ENCODE results near the gene FAT3.

Gene FAT3

DNA sequence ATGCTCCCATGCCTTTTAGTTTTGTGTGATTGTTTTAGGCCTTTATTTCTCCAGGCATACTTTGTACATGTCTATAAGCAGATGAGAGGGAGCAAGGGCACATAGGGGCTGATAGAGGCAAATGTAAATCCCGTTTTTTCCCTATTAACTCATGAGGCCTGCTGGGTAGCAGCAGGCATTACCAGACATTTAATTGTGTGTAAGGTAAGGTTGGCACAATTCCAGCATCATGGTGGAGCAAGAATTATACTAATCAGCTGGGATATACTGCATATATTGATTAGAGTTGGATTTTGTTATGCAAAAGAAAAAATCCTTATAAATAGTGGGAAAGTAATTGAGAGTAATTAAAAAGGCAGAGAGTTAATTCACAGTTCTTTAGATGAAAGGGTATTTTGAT, 12.2 kb downstream of the FAT3 start:
- no peaks in the 10 kb centered on the region for H3K27me3 ChIP-seq
- TF ChIP-seq CTCF (IDR thresholded peaks at IDR 0.05) = no peak
- no peak overlapping the region for H3K27ac ChIP-seq
- no peaks in the 10 kb centered on the region for H3K9me3 ChIP-seq
- H3K4me3 ChIP-seq (ENCODE audit: low read depth in 1 of 2, low read length in 1 of 2) = no peak overlapping the region
- H3K4me1 ChIP-seq (ENCODE audit: control insufficient read depth in 1 of 2, insufficient read depth in 1 of 2, low read depth in 1 of 2, low read length in 1 of 2) = no peaks in the 10 kb centered on the region
- H3K36me3 ChIP-seq = no peaks in the 10 kb centered on the region

- H3K36me3 ChIP-seq = no peaks in the 10 kb centered on the region
- H3K27me3 ChIP-seq = no peaks in the 10 kb centered on the region
- H3K4me3 ChIP-seq (ENCODE audit: low read depth in 1 of 2, low read length in 1 of 2) = no peak overlapping the region
- H3K4me1 ChIP-seq (ENCODE audit: control insufficient read depth in 1 of 2, insufficient read depth in 1 of 2, low read depth in 1 of 2, low read length in 1 of 2) = no peaks in the 10 kb centered on the region
- no peak for TF ChIP-seq CTCF (IDR thresholded peaks at IDR 0.05)
- no peak overlapping the region for H3K27ac ChIP-seq
- H3K9me3 ChIP-seq = no peaks in the 10 kb centered on the region
These were observed 16.3 kb downstream of the FAT3 start for GRCh38 chr11:92240916-92241315.

DNA sequence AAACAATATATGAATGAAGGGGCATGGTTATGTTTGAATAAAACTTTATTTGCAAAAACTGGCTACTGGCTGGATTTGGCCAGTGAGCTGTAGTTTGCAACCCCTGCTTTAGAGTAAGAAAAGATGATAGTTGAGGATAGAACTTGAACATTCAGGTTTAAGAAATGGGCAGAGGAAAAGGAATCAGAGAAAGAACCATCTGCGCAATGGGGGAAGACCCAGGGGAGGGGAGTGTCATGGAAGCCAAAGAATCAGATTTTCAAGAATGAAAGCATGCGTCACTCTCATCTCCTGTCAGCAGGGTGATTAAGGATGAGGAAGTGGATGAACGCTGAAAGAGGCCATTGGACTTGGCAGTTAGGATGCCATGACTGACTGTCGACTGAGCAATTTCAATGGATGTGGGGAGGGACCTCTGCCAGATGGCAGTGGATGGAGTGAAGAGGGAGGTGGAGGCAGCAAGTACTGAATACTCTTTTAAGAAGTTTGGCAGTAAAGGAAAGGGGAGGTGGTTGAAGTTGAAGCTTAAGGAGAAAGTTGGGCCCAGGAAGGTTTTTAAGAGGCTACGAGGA, 21.2 kb downstream of the FAT3 start:
- Histone ChIP-seq H3K9me3 (no peaks in the 10 kb centered on the region), H3K27ac (no peak overlapping the region), H3K4me1 (ENCODE audit: control insufficient read depth in 1 of 2, insufficient read depth in 1 of 2, low read depth in 1 of 2, low read length in 1 of 2) (no peaks in the 10 kb centered on the region), H3K36me3 (no peaks in the 10 kb centered on the region), H3K27me3 (no peaks in the 10 kb centered on the region), H3K4me3 (ENCODE audit: low read depth in 1 of 2, low read length in 1 of 2) (no peak overlapping the region)
- no peak for TF ChIP-seq CTCF (IDR thresholded peaks at IDR 0.05)

DNA sequence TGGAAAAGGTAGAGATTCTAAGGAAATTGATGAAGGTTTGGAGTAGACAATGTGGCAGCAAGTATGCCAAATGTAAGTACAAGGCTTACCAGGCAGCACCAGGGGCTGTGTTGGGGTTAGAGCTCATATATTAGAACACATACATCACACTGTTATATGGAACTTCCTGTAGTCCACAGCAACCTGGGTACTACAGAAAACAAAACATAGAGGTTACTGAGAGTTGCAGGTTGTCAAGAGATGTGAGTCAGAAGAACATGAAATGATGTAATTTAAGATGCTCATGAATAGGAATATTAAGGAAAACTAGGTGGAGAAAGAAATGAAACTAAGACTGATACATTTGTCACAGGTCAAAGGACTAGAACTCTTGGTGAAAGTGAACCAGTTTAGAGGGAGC, 22.0 kb downstream of the FAT3 start:
- Histone ChIP-seq H3K36me3 (no peaks in the 10 kb centered on the region), H3K9me3 (no peaks in the 10 kb centered on the region), H3K27me3 (no peaks in the 10 kb centered on the region), H3K4me3 (ENCODE audit: low read depth in 1 of 2, low read length in 1 of 2) (no peak overlapping the region), H3K27ac (no peak overlapping the region), H3K4me1 (ENCODE audit: control insufficient read depth in 1 of 2, insufficient read depth in 1 of 2, low read depth in 1 of 2, low read length in 1 of 2) (no peaks in the 10 kb centered on the region)
- no peak for TF ChIP-seq CTCF (IDR thresholded peaks at IDR 0.05)

DNA sequence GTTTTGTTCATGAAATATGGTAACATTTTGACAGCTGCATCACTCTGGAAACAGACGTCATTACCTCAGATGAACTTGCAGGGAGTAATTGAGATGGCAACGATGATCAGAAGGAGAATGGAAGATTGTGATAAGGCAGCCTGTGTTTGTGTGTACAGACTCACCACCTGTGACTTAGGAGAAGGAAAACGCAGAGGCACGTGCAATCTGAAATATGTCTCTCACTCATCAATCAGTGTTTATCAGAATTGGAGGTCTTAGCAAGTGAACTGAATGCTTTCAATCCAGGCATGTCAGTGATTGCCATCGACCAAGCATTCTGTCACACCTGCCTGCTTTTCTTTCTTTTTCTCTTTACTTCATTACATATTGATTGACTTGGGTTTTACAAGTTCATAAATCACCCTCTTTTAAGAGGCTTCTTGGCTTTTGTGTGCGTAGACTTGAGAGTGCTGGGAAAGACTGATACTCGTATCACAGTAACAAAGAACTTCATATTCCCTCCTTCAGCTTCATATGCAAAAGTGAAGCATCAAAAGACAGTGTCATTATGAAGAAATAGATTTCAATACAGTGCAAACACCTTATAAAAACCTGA, 24.6 kb downstream of the FAT3 start:
- Histone ChIP-seq H3K27me3 (no peaks in the 10 kb centered on the region), H3K9me3 (no peaks in the 10 kb centered on the region), H3K36me3 (no peaks in the 10 kb centered on the region), H3K4me3 (ENCODE audit: low read depth in 1 of 2, low read length in 1 of 2) (no peak overlapping the region), H3K27ac (no peak overlapping the region), H3K4me1 (ENCODE audit: control insufficient read depth in 1 of 2, insufficient read depth in 1 of 2, low read depth in 1 of 2, low read length in 1 of 2) (no peaks in the 10 kb centered on the region)
- no peak for TF ChIP-seq CTCF (IDR thresholded peaks at IDR 0.05)
